GM19438 (cell line): Measurements from ENCODE around the gene C12orf43.

ENCODE experiments used
- ATAC-seq: cut with Tn5 transposase; IDR thresholded peaks from one replicate; pipeline ENCODE4 v1.9.1; 2021; ENCODE audit warnings: low read depth; ENCODE audit not compliant: unreplicated experiment

The C12orf43 gene

GRCh38 chr12:120979862-120980696, 36.2 kb downstream of the C12orf43 start:
- no peak for ATAC-seq

GRCh38 chr12:120979220-120979861, 36.9 kb downstream of the C12orf43 start:
- ATAC-seq: no peak

GRCh38 chr12:120978296-120979219, 37.7 kb downstream of the C12orf43 start, which contains the start of gene HNF1A:
Gene HNF1A (plus strand): TSS chr12:120978543. CDS start chr12:120978769, 226 bp downstream.
- ATAC-seq: no peak

GRCh38 chr12:120977531-120978295, 38.6 kb downstream of the C12orf43 start:
- ATAC-seq: no peak

- ATAC-seq: no peak
Measured at GRCh38 chr12:120972870-120973543, 43.3 kb downstream of the C12orf43 start.

GRCh38 chr12:120971299-120972180, 44.7 kb downstream of the C12orf43 start:
- no peak for ATAC-seq

GRCh38 chr12:120970310-120970709, 46.0 kb downstream of the C12orf43 start:
- ATAC-seq: no peak

GRCh38 chr12:120965534-120966091, 50.7 kb downstream of the C12orf43 start:
- no peak for ATAC-seq

GRCh38 chr12:120964298-120964697, 52.0 kb downstream of the C12orf43 start:
- ATAC-seq: no peak

GRCh38 chr12:120962532-120963020, 53.7 kb downstream of the C12orf43 start:
- no peak for ATAC-seq

GRCh38 chr12:120961604-120962531, 54.4 kb downstream of the C12orf43 start:
- ATAC-seq: no peak

- ATAC-seq: no peak
Measured at GRCh38 chr12:120960657-120961056, 55.6 kb downstream of the C12orf43 start.

- ATAC-seq: no peak
Measured at GRCh38 chr12:120959111-120959878, 57.0 kb downstream of the C12orf43 start.

GRCh38 chr12:120956579-120957300, 59.5 kb downstream of the C12orf43 start:
- no peak for ATAC-seq

GRCh38 chr12:120955232-120955631, 61.1 kb downstream of the C12orf43 start:
- ATAC-seq: no peak

GRCh38 chr12:120950807-120951206, 65.5 kb downstream of the C12orf43 start:
- no peak for ATAC-seq
